GM18519 (cell line): ENCODE data around the gene ZBTB21.
"Not testable (repeated sequence)": the region's sequence is repeated elsewhere in the genome, so short reads cannot be mapped to it uniquely, and the experiment has no call there.

Experiments used
- ATAC-seq: cut with Tn5 transposase; IDR thresholded peaks from one replicate; pipeline ENCODE4 v1.9.1; 2021; ENCODE audit warnings: mild to moderate bottlenecking, moderate library complexity; ENCODE audit not compliant: unreplicated experiment, low FRiP score

Gene ZBTB21

DNA sequence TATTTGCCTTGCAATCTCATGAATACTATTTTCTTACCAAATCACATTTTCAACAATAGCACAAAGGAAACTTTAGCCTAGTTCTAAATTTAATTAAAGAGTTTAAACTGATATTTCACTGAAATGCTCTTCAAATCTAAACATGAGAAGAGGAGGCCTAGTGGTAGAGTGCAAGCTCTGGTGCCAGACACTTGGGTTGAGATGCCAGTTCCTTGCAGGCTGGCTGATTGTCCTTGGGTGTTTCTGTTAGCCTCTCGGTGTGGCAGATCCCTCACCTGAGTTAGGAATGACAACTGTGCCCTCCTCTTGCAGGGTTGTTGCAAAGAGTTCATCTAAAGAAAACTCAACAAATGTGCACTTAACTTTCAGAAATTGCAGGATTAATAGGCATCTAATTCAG lies 12.5 kb downstream of the ZBTB21 start:
- ATAC-seq: no peak

DNA sequence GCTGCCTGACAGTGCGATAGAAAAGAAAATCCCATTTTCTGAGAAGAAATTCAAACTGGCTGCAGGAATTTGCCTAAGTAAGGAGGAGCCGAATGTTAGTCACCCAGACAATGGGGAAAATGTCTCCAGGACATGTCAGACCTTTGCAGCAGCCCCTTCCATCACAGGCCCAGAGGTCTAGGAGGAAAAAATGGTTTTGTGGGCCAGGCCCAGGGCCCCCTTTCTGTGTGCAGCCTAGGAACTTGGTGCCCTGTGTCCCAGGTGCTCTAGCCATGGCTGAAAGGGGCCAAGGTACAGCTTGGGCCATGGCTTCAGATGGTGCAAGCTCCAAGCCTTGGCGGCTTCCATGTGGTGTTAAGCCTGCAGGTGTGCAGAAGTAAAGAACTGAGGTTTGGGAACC lies 14.6 kb downstream of the ZBTB21 start:
- ATAC-seq: no peak

DNA sequence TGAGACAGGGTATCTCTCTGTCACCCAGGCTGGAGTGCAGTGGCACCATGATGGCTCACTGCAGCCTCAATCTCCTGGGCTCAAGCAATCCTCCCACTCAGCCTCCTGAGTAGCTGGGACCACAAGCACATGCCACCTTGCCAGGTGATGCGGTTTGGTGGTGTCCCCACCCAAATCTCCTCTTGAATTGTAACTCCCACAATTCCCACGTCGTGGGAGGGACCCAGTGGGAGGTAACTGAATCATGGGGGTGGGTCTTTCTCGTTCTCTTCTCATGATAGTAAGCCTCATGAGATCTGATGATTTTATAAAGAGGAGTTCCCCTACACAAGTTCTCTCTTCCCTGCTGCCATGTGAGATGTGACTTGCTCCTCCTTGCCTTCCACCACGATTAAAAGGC lies 15.5 kb downstream of the ZBTB21 start:
- not testable (repeated sequence) for ATAC-seq

DNA sequence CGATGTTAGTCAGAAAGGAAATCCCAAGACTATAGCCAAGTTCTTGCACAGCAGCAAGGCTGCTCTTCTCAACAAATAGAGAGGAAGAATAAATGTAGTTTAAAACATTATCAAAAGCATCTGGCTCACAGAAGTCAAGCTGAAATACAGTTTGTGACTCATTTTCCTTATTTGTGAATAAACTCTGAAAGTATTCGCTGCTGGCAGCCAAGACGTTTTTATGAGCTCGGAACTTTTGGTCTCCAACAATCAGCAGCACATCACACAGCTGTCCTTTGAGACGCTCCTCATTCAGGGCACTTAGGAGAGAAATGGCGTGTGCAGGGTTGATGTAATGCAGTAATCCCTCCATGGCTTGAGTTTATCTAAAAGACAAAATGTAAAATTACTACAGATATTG lies 16.4 kb downstream of the ZBTB21 start:
- no peak for ATAC-seq

DNA sequence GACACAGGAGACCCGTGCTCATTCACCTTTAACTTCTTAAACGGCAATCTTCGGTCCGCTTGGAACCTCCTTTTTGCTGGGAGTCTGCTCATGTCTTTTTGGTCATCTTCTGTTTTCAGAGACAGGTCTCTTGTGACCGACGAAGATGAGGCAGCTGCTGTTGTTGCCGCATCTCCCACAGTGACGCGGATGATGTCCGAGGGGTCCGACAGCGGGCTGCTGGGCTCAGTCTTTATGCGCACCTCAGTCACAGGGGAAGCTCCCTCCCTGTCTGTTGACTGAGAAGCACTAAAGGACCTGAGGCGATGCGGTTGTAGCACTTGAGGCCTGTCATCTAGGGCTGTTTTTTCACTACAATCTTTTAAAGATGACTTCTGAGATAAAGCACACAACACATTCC lies 17.6 kb downstream of the ZBTB21 start:
- ATAC-seq: no peak

DNA sequence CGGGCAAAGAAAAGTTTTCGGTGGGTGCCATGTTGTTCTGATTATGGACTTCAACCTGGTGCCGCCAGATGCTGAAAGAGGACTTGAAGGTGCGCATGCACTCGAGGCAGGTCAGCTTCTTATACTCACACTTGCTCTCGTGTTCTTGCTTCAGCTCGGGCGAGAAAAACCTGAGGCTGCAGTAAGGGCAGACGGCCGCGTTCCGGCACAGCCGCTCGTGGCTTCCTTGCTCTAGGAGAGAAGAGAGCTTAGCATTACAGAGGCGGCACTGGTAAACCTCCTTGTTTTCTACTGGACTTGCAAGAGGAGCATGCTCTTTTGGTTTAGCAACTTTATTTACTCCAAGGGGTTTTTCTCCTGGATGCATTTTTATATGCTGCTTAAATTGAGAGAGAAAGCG lies 18.5 kb downstream of the ZBTB21 start:
- no peak for ATAC-seq

DNA sequence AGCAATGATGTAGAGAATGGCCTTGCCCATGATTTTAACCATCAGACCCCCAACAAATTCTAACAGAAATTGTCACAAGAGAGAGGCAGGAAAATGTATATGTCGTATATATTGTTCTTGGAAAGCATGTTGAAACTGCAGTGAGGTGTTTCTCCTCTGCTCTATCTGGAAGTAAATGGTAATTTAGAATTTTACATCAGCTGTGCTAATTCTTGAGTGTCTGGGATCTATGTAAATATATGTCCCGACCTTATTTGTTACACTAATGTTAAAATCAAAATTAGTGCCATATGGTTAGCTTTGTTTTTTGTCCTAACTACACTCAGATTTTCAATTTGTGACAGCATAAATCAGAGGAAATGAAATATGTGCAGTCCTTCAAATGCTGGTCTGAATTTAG lies 20.5 kb downstream of the ZBTB21 start:
- no peak for ATAC-seq

DNA sequence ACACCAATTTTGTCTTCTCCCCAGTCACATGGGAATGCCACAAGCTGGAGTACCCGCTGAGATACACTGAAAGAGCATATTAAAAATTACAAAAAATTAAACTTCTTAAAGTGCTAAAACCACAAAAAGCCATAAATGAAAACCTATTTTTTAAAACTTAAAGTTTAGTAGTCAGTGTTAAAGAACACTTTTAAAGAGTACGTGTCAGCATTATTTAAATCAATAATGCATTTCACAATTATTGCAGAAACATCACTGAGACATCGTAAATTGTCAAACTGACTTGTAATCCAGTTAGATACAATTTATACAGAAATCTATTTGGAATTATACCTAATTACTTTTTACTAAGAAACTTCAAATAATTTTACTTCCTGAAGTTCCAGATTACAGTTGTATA lies 22.9 kb downstream of the ZBTB21 start:
- ATAC-seq: no peak

DNA sequence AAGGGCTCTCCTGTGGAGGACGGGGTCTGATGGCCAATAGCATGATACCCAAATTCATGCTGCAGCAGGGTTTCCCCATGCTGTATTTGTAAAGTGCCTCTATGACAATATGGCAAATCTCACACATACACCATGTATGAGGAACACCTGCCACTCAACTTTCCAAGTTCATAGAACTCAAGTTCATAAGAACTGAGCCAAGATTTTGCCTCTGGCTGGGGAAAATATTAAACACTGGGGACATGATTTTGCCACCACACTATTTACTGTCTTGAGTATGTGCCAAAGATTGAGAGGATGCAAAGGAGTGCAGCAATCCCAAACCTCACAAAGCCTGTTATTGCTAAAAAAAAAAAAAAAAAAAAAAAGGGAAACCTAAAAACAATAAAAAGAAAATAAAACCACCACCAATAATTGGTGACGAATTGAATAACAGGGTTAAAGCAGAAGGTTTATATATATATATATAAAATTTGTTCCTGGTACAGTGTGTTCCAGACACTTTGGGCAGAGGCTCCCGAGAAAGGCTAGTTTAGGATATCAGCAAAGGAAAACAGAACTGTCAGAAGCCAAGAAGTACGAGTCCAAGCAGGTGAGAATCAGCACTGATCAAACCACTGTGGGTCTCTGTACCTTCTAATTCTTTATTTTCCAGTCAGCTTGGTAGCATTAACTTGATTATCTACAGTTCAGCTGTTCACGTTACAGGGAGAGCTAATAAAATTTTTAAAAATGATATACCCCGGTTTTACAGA lies 24.3 kb downstream of the ZBTB21 start:
- no peak for ATAC-seq

DNA sequence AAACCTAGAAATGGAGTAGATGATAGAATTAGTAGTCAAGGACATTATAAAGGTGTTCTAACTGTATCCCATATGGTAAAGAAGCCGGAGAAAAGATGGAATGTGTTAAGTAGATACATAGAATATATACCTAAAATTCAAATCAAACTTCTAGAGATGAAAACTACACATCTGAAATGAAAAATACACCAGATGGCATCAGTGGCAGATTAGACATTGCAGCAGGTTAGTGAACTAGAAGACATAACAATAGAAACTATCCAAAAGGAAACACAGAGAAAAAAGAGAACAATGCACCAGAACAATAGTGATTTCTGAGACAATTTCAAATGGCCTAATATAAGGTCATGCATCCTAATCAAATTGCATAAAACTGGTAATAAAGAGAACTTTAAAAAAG lies 26.9 kb downstream of the ZBTB21 start:
- ATAC-seq: no peak

DNA sequence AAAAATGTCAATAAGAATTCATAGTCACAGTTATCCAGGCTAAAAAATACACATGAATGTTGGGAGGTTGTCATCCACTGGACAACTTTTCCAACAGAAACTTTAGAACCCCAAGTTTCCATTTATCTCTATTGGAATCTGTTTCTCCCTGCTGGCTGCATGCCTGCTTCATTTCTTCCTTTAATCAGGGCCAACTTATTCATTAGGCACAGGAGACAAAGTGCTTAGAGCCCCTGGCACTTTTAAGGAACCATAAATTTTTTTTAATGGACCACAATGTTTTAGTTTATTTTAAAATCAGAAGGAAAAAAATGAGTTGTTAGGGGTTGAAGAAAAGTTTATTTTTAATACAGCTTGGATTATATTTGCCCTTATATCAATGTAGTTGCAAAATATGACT lies 29.6 kb downstream of the ZBTB21 start:
- ATAC-seq: no peak

DNA sequence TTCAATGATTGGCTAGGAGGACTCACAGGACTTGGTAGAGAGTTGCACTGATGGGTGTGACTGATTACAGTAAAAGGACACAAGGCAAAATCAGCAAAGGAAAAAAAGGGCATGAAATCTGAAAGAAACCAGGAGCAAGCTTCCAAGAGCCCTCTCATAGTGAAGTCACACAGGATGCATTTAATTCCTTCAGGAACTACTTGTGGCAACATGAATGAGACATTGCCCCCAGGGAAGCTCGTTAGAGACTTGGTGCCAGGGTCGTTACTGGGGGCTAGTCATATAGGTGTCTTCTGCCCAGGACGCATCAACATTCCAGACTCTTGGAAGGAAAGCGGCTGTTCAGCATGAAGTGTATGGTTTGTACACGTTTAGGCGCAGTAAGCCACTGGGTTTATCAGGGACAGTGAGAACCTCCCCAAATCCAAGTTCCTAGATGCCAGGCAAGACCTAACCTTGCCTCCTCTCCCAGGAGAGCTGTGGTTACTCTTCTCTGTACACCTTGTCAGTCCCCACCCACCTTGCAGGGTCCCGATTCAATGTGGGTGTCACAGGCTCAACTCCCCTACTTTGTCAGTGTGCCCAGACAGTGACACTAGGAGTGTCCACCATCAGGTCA lies 30.3 kb downstream of the ZBTB21 start:
- ATAC-seq: no peak

DNA sequence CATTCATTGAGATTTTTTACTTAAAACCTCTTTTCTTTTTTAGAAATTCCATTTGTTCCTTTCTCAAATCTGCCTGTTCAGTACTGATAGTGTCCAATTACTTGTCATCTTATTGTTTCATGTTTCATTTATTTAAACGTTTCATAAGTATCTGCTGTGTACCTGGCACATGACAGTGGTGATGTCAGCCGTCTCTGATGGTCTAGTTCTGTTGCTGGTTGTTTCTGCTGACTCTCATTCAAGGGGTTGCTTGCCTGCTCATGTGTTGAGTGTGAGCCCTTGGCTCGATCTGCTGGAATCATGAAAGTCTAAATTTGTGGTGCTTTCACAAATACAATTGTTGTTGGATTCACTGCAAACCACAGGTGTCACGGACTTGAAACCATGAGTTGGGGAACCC lies 30.8 kb downstream of the ZBTB21 start:
- no peak for ATAC-seq

DNA sequence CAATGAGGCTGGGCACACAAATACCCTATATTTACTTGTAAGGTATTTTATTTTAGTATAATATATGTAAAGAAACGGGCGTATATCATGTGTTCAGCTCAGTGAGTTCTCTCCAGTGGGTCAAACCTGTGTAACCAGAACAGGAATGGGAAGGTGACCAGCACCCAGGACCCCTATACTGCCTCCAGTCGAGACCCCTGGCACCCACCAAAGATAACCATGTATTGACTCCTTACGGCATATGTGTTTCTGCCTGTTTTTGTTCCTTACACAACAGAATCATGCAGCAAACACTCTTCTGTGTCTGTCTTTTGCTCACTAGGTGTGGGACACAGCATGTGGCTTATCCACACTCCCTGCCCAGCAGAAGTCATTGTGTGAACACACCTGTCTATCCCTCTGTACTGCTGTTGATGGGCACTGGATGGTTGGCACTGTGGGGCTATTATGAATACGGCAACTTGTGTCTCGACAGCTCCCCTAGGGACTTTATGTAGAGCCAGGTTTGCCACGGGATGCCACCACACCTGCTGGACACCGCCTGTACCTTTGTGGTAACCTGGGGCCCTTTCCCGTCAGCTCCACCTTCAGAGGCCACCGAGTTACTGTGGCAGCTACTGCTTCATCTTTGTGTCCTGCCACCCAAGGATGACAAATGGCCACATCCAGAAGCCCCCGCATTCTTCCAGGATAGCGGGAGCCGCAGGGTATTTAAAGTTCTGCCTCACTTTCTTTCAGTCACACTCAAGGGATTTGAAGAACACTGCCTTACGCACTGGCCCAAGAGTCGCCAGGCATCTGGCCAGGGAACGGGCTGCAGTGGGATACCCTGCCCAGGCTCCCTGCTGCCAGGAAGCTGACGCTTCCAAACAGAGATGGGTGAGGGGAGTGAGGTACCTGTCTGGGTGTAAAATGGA lies 32.9 kb downstream of the ZBTB21 start:
- ATAC-seq: no peak

DNA sequence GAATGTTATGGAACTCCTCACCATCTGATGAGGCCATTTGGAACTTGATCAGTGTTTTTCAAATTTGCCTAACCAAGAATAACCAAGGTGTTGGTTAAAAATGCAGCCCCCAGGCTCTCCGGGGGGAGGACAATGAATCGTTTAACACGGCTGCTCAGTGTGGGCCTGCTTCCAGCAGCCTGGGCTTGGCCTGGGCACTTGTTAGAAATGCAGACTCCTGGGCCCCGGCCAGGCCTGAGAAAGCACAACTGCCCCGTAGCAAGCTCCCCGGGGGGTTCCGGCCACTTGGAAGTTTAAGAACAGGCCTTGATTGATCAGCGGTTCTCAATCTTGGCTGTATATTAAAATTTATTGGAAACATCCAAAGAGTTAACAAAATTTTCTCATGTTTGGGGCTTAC lies 33.5 kb downstream of the ZBTB21 start:
- ATAC-seq: no peak

DNA sequence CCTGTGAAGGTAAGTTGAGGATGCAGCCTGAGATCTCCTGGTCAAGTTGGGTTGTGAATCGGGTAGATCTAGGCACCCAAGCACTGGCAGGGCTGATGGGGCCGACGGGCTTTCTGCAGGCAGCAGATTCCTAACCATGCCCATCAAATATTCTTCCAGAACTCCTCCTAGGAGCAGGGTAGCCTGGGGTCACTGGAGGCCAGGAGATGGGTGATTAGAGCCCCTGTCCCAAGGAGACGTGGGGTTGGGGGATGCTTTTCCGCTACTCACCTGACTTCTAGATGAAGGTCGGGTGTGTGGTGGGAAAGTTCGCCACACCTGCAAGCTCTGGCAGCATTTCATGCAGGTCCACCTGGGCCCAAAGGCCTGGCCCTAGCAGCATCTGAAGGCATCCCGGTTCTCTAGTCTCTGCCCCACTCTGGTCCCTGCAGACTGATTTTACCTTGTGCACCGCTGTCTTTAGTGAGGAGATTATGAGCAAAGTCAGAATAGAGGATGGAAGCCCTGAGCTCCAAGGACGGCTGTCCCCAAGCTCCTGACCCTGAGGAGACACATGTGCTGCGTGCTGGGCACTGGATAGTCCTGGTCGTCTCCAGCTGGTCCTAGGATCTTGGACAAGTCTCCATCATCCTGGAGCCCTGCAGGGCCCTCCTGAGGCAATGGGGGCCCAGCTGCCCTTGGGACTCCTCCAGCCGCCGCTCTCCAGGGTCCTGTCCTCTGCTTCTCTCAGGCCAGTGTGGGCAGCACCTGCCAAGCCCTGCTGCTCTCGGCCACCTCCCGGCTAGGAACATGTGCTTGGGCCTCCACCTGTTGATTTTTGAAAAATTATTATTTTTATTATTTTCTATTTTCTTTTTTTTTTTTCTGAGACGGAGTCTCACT lies 34.5 kb downstream of the ZBTB21 start:
- no peak for ATAC-seq

DNA sequence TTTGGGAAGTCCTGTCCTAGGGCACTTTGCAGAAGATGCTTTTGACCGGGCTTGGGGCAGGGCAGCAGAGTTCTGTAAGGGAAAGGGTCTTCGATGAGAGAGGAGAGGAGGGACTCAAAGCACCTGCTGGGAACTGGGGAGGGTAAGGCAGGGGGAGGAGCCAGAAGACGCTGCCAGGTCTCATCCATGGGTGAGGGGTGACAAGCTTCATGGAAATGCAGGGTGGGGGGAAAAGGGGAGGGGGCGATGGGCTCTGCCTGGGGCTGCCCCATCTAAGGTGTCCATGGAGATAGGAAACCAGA lies 35.5 kb downstream of the ZBTB21 start:
- ATAC-seq: no peak

DNA sequence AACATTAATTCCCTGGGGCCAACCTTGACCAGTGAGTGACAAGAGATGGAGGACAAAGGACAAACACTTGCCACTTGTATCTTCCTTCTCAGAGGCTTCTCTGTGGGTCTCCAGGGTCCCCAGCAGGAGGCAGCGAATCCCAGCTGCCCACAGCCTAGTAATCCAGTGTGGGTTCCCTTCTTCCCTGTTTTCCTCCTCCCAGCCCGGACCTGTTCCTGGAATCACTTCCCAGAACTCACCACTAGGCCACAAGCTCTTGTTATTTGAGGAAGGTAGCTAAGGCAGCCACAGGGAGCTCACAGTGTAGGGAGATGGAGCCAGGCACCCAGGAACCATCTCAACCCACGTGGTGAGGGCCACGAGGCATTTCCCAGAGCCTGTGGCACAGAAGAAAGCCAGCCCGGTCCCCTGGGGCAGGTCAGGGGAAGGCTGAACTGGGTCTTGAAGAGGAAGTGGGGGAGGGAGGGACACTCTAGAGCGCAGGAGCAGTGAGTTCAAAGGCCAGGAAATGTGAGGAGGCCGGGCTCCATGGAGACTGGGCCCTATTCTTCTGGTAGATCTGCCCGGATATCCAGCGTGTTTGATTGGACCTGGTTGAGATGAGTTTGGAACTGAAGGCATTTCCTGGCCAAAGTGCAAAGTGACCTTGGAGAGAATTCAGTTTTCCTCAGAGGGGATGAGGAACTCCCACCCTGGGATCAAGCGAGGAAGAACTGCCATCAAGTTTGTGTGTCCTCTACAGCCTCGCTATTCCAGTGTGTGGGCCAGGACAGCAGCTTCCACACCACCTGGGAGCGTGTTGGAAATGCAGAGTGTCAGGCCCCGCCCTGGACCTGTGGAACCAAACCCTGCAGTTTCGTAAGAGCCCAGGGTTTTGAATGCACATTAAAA lies 36.1 kb downstream of the ZBTB21 start:
- ATAC-seq: no peak

DNA sequence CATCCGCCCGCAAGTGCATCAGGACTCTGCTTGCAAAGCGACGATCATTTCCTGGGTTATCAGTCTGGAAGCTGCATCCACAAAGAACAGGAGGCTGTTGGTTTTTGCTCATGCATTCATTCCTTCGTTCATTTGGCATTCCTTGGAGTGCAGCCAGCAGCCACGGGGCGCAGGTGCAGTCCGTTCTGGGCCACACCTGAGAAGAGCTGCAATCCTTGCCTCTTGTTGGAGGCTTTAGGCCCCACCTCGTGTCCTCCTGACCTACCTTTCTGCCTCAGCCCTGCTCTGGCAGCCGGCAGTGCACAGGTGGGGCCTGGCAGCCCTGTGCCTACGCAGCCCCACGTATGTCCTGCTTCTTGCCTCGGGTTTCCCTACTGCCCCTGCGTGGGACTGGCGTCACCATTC lies 36.7 kb downstream of the ZBTB21 start:
- ATAC-seq: no peak
